Brain pericyte (primary cell): Measurements from ENCODE around the gene MOB2.

Source experiments
- DNase-seq: peaks from one replicate; pipeline ENCODE4 v3.0.0-alpha.2; 2012; ENCODE audit warnings: low read depth, low spot score

MOB2 gene

DNA sequence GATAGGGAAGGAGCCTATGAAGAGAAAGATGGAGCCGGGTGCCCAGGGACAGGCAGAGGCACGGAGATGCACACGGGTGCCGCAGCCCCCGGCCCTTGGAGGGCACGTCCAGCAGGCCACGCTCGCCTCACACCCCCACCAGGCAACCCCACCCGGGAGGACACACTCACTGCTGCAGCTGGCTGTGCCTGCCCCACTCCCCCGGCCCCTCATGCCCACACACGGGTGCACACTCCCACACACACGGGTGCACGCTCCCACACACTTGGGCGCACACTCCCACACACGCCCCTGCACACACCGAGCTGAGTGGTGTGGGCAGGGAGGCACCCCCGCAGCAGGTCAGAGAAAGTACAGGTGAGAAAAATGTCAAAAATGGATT, 1.1 kb downstream of the MOB2 start:
- no peak for DNase-seq

GRCh38 chr11:1484695-1485503, 1.7 kb downstream of the MOB2 start:
- DNase-seq, result no peak

DNA sequence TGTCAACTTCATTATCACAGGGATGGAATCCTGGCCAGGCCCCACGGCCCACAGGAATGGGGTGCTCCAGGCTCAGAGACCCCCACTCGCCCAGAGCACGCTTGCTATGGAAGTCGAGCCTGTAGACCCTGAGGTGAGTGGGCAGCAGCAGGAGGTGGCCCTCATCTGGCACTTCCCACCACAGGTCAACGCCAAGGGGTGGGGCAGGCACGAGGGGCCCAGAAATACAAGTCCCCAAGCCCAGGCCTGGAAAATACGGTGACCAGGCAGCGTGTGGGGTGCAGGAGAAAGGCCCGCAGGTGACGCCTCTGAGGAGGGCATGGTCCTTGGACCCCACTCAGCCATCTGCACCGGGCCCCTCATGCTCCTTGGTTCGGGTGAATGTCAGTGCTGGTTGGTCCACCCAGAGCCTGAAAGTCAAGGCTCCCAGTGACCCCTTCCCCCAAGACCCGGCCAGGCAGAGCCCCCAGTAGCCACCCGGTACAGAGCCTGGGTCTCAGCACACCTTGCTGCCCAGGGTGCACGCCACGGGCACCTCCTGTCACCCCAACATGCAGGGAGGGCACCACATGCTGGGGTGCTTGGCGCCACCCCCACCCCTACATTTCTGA, 2.4 kb downstream of the MOB2 start:
- no peak for DNase-seq

- DNase-seq, result no peak
Measured at GRCh38 chr11:1483445-1483961, 3.1 kb downstream of the MOB2 start.

- DNase-seq, result no peak
Measured at GRCh38 chr11:1482581-1483444, 3.8 kb downstream of the MOB2 start.

- DNase-seq, result no peak
Measured at GRCh38 chr11:1481861-1482441, 4.6 kb downstream of the MOB2 start.

DNA sequence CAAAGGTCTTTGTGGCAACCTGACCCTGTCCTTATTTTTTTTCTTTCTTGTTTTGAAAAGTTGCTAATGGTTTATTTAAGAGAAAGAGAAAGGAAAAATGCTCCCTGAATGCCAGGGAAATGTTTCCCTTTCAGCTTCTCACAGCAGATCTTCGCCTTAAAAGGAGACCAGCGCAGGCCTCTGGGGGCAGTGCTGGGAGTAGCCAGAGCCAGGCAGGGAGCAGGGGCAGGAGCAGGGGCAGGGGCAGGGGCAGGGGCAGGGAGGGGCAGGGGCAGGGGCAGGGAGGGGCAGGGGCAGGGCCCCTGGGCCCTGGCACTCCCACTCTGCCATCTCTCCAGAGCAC, 5.1 kb downstream of the MOB2 start:
- DNase-seq, result no peak

DNA sequence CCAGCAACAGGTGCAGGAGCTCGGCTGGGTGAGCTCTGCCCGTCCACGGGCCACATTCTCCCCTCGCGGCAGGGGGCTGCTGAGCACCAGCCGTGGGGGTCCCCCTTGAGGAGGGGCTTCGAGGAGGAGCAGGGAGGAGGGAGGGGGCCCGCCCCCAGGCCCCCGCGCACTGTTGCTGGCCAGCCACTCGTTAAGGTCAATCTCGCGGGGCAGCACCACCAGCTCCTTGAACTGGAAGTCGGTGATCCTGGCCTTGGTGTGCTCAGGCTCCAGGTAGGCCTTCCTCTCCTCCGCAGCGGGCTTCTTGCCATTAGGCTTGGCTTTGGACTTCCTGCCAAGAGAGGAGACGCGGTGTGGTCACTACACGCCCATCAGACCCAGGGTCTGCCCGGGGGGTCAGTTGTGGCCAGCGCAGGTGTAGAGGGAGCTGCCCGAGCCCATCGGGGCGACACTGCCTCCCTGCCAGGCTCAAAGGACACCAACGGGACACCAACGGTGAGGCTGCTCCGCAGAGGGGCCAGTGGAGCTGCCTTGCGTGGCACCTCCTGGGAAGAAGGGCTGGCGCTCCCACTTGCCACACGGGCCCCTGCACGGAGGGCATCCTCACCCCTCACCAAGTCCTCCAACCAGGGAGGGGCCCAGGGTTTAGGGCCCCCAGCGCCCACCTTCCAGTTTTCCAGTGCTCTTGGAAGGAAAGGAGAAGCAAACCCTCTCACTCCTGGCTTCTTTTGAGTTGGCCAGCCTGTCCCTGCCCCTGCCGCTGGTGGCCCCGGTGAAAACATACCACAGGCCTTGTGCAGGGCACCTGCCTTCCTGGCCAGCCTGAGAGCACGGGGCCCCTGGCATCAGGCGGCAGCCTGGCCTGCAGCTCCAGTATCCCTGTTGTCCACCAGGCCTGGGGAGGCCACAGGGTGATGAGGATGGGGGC, 5.8 kb downstream of the MOB2 start:
- no peak for DNase-seq

GRCh38 chr11:1480191-1480554, 6.4 kb downstream of the MOB2 start:
- no peak for DNase-seq

DNA sequence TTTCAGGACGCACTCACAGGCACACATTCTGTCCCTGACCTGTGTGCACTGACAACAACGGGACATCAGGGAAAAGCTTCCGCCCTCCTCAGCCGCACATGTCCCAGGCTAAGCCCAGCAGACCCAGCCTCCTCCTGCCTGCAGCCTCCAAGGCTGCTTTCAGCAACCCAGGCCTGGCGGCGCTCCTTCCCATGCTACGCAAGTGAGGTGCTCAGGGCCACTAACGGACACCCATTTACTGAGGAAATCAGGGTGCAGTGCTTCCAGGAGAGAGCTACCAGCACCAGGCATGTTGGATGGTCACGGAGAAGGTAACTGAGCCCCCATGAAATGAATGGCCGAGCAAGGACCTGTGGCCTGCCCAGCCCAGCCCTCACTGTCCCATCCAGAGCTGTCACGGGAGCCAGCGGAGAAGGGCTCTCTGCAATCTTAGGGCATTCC, 6.9 kb downstream of the MOB2 start:
- no peak for DNase-seq

DNA sequence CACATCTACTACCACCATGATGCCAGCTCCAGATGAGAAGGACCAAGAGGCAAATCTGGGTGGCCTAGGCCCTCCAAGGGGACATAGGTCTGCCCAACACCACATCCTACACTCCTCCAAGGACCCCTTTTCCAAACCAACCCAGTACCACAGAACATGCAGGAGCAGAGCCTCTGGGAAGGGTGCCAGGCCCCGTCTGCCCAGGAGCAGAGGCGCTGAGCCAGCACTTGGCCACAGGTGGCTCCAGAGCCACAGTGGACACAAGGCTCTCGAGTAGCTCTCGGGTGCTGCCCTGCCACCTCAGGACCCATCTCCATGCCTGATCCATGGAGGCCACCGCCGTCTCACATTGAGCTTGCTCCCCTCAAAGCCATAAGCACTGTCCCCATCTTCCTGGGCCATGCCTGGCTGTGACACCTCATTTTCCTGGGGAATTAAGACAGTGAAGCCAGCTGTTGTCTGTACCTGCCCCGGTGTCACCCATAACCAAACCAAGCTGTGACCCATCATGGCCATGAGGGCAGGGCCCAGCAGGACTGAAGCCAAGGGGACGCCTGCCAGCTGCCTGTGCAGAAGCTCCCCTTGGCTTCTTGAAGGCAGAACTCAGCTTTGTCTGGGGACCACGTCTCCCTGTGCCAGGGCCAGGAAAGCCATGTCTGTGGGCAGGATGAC, 7.4 kb downstream of the MOB2 start:
- no peak for DNase-seq

DNA sequence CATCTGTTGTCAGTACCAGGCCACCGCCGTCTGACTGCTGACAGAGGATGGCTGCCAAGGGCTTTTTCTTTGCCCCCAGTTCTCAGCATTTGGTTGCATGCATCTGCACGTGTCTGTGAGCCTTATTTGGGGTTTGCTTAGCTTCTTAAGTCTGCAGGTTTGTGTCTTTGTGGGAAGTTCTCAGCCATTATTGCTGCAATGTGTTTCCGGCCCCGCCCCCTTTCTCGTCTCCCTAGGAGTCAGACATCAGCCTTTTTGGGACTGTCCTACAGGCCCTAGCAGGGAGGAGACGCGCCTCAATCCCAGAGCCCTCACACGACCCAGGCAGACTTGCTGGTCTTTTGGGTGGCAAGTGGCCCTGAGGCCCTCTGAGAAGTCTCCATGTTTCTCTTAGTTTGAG, 8.0 kb downstream of the MOB2 start:
- no peak for DNase-seq

GRCh38 chr11:1478011-1478410, 8.6 kb downstream of the MOB2 start:
- no peak for DNase-seq

DNA sequence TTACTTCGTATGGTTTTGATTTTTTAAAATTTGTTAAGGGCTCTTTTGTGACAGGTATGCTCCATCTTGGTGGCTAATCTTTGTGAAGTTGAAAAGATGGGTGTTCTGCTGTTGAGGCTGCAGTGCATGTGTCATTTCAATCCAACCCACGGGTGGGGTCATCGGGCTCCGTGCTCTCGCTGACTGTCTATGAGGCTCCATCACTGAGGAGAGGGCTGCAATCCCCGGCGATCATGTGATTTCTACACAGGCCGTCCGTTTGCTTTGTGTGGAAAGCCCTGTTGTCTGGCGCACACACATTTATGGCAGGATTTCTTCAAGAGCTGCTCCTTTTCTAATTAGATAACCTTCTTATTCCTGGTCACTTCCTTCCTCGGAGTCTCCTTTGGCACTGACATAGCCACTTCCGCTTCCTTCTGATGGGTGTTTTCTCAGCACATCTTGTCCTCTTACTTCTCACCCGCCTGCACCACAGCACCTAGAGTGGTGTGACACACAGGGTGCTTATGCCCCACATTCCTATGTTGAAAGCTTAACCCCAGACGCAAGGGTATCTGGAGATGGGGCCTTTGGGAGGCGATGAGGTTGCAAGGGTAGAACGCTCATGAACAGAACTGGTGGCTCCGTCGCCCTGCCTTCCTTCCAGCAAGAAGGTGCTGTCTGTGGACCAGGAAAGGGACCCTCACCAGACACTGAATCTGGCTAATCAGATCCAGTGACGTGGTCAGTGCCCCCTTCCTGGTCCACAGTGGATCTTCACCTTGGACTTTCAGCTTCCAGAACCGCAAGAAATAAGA, 9.4 kb downstream of the MOB2 start:
- no peak for DNase-seq

GRCh38 chr11:1475841-1476240, 10.7 kb downstream of the MOB2 start:
- no peak for DNase-seq

DNA sequence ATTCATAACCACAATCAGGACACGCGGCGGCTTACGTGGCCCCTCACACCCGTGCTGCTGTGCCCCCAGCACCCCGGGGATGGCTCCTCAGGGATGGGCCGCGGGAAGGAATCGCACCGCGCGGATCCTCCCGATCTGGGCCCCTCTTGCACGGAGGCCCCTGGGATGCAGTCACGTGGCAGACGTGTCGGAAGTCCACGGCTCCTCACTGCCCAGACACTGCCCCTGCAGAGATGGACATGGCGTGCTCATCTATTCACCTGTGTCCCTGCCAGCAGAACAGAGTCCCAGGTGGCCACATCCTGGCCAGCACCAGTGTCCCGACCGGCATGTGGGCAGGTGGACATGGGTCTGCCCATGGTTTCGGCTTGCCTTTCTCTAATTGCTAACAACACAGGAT, 12.8 kb downstream of the MOB2 start:
- no peak for DNase-seq

GRCh38 chr11:1473011-1473628, 13.5 kb downstream of the MOB2 start:
- no peak for DNase-seq

- DNase-seq, result no peak
Measured at GRCh38 chr11:1472180-1473005, 14.2 kb downstream of the MOB2 start.
